HG02870 (cell line): ENCODE results near the gene PFN1.

Source experiments
- ATAC-seq: cut with Tn5 transposase; IDR thresholded peaks from one replicate; pipeline ENCODE4 v1.9.1; 2021; ENCODE audit warnings: mild to moderate bottlenecking, moderate library complexity; ENCODE audit not compliant: unreplicated experiment

The PFN1 gene

DNA sequence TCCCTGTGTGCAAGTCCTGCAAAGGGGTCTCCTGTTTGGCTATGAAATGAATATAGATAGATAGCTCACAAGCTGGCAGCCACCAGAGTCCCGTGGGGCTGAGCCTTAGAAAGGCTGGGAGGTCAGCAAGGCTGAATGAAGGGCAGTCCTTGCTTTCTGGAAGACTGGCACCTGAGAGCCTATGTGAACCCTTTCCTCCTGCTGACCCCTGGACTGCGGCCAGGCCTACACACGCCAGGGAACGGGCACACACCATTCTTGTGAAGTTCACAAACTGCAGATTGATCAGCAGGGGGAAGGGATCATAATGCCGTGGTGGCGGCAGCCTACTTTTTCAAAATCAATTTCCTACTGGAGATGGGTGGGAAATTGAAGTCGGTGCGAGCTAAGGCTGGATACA, 50.0 kb downstream of the PFN1 start:
- ATAC-seq, result no peak

DNA sequence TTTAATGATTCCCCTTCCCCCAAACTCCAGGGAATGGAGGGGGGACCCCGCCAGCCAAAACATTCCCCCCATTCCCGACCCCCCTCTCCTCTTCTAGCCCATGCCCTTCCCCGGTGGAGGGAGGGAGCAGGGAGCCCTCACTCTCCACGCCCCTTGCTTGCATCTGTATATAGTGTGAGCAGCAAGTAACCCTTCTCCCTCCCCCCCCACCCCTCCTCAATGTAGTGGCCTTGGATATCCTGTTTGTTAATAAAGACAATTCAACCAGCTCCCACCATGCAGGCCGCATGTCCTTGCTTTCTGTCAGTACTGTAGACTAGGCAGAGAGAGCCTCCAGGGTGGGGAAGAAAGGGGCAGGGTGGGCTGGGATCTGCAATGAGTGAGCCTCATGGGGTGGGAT, 50.5 kb downstream of the PFN1 start:
- no peak for ATAC-seq

DNA sequence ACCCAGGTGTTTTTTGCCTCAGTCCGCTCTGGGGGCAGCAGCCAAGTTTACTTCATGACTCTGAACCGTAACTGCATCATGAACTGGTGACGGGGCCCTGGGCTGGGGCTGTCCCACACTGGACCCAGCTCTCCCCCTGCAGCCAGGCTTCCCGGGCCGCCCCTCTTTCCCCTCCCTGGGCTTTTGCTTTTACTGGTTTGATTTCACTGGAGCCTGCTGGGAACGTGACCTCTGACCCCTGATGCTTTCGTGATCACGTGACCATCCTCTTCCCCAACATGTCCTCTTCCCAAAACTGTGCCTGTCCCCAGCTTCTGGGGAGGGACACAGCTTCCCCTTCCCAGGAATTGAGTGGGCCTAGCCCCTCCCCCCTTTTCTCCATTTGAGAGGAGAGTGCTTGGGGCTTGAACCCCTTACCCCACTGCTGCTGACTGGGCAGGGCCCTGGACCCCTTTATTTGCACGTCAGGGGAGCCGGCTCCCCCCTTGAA, 51.1 kb downstream of the PFN1 start:
- no peak for ATAC-seq

DNA sequence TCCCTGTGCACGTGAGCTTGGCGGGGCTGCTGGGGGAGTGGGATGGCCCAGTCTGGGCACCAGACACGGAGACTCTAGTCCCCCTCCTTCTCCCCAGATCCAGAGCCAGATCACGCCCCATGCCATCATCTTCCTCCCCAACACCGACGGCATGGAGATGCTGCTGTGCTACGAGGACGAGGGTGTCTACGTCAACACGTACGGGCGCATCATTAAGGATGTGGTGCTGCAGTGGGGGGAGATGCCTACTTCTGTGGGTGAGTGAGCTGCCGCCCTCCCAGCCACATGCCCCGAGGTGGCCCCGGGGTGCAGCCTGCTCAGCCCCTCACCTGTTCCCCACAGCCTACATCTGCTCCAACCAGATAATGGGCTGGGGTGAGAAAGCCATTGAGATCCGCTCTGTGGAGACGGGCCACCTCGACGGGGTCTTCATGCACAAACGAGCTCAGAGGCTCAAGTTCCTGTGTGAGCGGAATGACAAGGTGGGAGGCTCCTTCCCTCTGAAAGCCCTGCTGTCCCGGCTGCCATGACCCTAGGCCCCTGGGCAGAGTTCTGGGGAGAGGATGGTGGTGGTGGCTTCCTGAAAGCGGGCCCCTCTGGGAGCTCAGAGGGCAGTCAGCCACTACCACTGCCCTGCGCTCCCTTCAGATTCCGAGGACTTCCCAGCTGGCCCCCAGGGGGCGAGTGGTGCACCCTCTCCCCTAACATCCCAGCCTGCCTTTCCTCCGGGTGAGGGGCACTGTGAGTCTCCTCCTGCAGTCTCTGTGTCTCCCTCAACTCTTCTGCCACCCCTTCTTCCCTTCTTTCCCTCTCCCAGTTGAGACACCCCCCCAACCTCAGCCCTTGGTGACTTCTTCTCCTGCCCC, 51.8 kb downstream of the PFN1 start:
- no peak for ATAC-seq

DNA sequence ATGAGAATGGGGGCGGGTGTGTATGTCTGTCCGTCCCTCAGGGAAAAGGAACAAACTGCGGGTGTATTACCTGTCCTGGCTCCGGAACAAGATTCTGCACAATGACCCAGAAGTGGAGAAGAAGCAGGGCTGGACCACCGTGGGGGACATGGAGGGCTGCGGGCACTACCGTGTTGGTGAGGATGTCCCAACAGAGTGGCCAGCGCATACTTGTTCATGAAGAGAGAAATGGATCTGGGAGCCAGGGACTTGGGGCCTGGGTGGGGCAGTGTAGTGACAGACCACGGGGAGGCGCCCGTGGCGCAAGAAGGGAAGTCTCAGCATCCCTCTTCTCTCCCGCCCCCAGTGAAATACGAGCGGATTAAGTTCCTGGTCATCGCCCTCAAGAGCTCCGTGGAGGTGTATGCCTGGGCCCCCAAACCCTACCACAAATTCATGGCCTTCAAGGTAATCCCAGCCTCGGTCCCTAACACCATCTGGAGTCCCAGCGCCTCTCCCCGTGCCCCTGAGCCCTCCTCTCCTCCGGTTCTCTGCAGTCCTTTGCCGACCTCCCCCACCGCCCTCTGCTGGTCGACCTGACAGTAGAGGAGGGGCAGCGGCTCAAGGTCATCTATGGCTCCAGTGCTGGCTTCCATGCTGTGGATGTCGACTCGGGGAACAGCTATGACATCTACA, 52.5 kb downstream of the PFN1 start:
- ATAC-seq, result no peak
